T47D (cell line): ENCODE measurements around the gene ATP13A2.

Source experiments
- DNase-seq, 2 experiments: peaks; one replicate each; pipeline versions ENCODE4 v3.0.0 to v3.0.0-alpha.2; 2011 to 2012; ENCODE audit warnings: low read depth in 1 of 2, low spot score in 1 of 2
- JUND ChIP-seq: IDR thresholded peaks from 2 replicates; pipeline ENCODE4 v1.6.1; 2012; ENCODE audit warnings: low read depth
- in situ Hi-C: cut with HindIII; loops from 2 replicates; pipeline ENCODE4 v1.10.0; 2016; ENCODE audit warnings: low sequenced_read_pairs, low pct_unique_long_range_greater_than_20kb

ATP13A2 gene

DNA sequence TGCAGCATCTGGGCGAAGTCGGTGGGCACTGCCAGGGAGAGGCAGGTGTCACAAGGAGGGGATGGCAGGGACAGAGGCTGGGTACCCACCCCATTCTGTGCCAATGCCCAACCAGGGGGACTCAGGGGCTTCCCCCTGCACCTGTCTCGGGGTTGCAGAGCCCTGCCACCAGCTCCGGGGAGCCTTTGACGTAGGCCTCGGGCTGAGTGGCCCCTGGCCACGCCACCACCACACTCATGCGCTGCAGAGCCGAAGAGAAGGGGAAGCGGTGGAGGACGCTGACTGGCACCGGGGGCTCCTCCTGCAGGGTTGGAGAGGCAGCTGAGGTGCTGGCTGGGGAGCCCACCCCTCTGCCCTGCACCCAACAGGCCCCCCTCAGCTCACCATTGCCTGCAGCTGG is 19.6 kb downstream of the ATP13A2 start:
- in situ Hi-C loops, result no loop called here
- TF ChIP-seq JUND, result no peak

DNA sequence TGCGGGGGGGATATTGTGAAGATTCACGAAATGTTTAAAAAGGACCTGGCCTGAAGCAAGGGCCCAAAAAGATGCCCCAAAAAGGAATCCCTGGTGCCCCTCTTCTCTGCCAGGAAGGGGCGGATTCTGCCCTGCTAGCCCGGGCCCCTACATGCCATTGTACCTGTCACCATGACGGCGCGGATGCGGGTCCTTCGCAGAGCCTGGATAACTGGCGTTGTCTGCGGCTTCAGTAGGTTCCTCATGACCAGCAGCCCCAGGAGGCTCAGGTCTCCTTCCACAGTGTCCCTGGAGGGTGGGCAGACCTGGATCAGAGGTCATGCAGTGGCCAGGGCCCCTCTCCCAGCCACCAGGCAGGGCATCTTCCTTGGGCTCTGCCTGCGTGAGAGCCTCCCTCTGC is 20.2 kb downstream of the ATP13A2 start:
- in situ Hi-C loops, result no loop called here
- no peak for DNase-seq
- TF ChIP-seq JUND, result no peak

More for the DNA sequence above, 19.6 kb downstream of the ATP13A2 start:
- no peak for DNase-seq

DNA sequence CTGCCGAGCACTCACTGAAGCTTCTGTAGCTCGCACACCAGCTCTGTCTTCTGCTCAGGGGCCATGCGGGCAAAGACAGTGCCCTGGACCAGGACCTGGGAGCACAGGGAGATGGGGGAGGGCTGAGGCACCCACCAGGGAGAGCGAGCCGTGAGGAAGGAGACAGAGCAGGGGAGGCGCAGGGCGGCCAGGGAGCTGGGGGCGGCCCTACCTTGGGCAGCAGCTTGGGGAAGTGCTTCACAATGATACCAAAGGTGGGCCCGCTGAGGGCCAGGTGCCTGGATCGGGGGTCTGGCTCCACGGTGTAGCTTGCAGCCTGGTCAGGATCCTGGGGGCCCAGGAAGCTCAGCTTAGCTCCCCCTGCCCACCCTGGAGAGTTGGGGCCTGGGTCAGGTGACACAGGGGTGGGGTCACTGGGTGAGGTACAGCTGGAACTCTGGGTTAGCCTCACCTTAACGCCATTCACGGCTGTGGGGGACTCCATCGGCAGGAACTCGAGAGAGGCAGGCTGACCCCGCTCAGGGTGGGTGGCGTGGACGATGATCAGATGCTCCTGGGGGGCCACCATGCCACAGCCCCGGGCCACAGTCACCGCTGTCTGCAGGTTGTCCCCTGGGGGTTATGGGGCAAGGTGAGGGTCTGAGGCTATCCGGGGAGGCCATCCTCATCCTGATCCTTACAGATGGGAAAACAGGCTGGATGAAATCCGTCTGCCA is 21.9 kb downstream of the ATP13A2 start:
- in situ Hi-C loops, result no loop called here
- DNase-seq, result no peak
- TF ChIP-seq JUND, result no peak

DNA sequence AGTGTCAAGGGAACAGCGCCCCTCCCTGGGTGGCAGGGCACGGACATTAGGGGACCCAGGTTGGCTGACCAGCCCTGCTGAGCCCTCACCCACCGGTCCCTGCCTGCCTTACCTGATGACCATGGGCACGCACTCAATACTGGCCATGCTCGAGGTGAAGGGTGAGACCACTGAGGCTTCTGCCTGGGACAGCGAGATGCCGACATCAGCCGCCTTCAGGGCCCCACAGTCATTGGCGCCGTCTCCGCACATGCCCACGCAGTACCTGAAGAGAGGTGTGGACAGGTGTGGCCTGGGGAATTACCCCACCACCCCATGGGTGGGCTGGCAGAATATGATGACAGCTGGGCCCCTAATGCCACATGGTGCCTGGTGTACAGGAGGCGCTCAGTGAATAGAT is 23.5 kb downstream of the ATP13A2 start:
- TF ChIP-seq JUND, result no peak
- no peak for DNase-seq
- in situ Hi-C loops, result no loop called here

DNA sequence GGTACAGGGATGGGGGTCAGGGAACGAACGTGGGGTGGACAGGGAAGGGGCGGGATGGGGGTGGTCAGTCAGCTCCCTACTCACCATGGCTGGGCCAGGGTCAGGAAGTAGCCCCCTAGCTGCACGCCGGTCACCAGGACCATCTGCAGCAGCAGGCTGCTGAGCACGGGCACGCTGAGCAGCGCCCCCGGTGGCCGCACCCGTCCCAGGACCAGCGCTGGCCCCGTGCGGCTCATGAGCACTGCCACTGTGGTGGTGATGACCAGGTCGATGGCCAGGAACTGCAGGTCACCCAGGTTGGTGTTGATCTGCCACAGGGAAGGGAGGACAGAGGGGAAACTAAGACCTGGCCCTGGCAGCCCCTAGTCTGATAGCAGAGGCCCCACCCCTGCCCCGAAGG is 24.8 kb downstream of the ATP13A2 start:
- TF ChIP-seq JUND, result no peak
- DNase-seq, result no peak
- in situ Hi-C loops, result no loop called here

DNA sequence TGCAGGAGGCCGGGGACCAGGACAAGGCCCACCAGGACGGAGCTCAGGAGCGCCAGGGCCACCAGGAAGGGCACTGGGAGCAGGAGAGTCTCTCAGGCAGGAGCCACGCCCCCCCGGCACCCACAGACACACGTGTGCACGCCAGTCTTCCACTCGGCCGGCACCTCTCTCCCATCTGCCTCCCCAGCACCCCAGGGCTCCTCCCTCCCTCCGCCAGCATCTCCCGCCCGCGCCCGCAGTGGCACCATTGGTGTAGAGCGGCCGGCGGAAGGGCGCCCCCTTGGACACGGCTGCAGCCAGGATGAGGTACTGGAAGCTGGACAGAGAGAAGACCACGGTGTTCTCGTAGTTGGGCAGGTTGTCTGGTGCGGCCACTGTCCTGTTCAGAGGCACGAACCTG is 25.2 kb downstream of the ATP13A2 start:
- no peak for DNase-seq
- no peak for TF ChIP-seq JUND
- in situ Hi-C loops, result no loop called here

DNA sequence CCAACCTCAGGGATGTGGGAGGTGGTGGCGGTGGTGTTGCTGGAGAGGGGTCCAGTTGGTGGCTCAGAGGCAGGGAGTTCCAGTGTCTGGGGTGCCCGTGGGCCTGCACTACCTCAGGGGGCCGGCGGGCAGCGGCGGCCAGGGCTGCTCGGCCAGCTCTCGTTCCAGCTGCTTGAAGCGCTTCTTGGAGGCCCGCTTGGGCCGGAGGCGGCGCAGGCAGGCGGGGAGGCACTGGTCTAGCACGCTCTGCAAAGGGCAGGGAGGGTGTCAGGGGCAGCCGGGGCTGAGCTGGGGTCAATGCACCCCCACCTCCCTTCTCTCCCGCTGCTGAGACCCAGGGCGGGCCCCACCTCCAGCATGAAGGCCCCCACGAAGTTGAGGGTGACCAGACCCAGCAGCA is 25.6 kb downstream of the ATP13A2 start:
- DNase-seq, result no peak
- in situ Hi-C loops, result no loop called here
- no peak for TF ChIP-seq JUND

DNA sequence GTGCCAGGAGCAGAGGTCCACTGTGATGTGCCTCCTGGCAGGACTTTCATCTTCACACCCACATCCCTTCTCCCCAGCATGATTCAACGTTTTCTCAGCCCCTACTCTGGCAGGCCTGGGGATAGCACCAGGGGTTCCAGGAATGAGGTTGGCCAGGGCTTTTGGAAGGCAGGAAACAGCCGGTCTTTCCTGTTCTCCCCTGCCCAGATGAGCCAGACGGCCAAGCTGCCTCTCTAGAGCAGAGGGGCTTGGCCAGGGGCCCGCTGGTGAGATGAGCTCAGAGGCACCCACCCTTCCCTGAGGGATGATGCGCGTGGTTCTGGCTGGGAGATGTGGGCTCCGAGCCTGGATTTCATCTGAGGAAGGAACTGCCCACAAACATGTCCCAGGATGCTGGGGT is 27.0 kb downstream of the ATP13A2 start:
- in situ Hi-C loops, result no loop called here
- no peak for DNase-seq
- no peak for TF ChIP-seq JUND

DNA sequence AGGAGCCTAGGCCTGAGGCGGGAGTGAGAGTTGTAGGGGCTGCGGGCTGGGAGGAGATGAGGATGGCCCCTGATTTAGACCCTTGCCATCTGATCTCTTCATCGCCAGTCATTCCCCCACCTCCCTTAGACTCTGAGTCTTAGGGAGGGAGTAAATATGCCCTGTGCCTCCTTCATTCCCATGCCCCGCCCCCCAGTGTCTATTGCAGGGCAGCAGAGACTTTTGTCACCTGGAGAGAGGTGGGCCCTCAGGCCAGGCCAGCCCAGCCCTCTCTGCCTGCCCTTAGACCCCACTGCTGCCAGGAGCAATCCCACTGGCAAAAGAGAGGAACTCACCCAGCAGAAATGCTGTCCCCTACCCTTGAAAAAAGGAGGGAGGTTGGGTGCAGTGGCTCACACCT is 28.1 kb downstream of the ATP13A2 start:
- DNase-seq, result no peak
- in situ Hi-C loops, result no loop called here
- TF ChIP-seq JUND, result no peak

DNA sequence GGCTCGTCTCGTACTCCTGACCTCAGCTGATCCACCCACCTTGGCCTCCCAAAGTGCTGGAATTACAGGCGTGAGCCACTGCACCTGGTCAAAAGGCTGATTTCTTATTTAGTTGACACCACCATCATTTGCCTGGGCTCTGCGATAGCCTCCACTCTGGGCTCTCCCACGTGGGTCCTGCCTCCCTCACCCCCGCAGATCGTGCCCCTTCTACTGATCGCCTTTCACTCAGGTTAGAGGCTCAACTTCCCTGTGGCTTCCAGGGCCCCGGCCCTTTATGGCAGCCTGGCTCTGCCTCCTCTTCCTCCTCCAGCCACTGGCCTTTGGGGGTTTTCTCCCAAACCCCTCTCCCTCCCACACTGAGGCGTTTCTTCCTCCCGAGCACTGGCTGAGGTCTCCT is 28.8 kb downstream of the ATP13A2 start:
- DNase-seq, result no peak
- TF ChIP-seq JUND, result no peak
- in situ Hi-C loops, result no loop called here

DNA sequence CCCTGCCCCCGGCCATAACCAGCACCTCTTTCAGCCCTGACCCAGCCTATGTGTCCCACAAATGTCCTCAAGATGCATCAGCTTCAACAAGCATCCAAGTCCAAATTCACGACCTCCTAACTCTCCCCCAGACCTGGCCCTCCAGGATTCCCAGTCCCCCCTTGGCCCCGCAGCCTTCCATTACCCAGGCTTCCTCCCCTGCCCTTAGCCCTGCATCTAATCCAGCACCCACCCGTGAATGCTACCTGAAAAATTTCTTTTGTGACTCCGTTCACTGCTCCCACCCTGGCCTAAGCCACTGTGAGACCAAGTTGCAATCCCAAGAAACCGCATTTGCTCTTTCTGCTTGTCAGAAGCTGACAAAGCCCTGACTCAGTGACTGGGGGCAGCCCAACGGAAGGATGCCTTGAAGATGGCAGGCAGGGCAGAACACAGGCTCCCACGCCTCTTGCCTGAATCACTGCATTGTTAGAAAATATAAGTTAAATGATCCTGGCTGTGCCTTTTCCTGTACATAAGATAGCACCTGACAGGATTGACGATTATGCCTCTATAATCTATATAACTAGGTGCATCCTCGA is 30.4 kb downstream of the ATP13A2 start:
- DNase-seq, result no peak
- no peak for TF ChIP-seq JUND
- in situ Hi-C loops, result no loop called here

DNA sequence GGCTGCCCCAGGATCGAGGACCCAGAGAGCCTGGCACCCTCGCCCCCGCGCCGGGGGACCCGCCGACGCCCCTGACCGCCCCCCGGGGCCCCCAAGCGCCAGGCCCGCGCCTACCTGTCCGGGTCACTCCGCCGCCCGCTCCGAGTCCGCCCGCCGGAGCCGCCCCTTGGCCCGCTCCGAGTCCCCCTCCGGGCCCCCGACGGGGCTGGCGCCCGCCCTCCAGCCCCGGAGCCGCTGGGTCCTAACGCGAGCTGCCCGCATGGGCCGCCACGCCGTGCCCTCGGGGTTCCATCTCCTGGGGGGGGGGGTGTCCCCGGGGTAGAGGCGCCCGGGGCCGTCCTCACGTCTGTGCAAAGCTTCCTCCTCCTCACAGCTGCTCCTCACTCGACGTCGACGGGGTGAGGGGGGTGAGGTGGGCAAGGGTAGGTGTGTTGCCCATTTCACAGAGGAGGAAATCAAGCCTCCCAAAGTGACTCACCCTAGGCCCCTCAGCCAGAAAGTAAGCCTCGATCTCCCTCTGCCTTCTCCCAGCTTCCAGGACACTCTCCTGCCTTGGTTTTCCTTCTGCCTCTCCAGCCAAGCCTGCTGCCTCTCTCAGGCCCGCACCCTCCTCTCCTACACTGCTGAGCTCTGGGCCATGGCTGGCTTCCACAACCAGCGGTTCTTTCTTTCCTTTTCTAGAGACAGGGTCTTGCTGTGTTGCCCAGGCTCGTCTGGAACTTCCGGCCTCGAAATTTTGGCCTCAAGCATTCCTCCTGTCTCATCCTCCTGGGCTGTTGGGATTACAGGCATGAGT is 31.1 kb downstream of the ATP13A2 start, which contains the start of gene MFAP2:
Gene MFAP2 (minus strand): TSS at position 148 of the 796 bp plus-strand sequence. CDS start 2,347 bp downstream, outside the sequence.
- DNase-seq, result peak in 1 of 2 experiments; percentile 42
- in situ Hi-C loops, result no loop called here
- no peak for TF ChIP-seq JUND
